IPS DF 4.7 (cell line): Measurements from ENCODE around the gene KCNK16.
A peak's percentile ranks its signal among the peaks of the same experiment; 100 is the strongest.

ENCODE experiments used
- DNase-seq: peaks from one replicate; pipeline ENCODE4 v3.0.0-alpha.2; 2013; ENCODE audit warnings: low spot score; ENCODE audit errors: extremely low read depth

The KCNK16 gene

DNA sequence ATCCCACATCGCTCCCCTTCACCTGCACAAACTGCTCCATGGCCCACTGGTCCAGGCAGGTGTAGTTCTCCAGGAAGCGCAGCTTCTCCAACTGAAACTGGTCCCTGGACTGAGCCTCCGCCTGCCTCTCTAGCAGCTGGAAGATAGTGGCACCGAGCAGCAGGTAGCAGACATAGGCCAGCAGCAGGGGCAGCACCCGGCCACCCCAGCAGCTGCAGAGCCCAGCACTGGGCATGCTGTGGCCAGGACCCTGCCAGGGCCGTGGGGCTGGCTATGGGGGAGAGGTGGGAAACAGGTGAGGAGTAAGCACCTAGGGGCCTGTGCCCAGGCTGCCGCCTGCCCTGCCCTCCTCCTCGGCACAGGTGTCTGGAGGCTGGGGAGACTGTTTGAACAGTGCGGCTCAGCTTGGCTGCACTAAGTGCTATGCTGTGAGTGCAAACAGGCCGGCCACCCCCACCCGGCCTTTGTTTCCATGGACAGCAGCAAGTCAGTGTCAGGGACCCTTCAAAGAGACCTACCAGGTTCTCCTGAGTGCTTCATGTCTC is at the start of gene KCNK16:
TSS of gene KCNK16 (minus strand) at position 397 of the 545 bp plus-strand sequence. CDS start at position 235, 162 bp downstream.
- no peak for DNase-seq

DNA sequence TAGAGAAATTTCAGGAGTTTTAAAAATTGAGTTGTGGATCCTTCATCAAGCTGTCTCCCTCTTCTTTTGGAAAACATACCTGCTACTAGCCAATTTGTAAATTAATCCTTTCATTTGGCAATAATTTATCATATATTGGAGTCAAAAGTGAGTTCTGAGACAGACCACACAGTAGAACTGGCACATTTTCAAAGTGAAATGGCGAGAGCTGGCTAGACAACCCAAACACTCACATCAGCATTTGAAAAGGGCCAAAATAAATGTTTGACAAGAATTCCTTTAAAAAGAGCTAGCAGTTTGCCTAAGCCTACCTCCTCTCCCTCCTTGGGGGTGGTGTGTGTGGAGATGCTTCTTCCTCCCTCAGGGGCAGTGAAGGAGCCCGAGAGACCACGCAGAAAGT is 47.9 kb upstream of the KCNK16 start:
- DNase-seq = no peak

DNA sequence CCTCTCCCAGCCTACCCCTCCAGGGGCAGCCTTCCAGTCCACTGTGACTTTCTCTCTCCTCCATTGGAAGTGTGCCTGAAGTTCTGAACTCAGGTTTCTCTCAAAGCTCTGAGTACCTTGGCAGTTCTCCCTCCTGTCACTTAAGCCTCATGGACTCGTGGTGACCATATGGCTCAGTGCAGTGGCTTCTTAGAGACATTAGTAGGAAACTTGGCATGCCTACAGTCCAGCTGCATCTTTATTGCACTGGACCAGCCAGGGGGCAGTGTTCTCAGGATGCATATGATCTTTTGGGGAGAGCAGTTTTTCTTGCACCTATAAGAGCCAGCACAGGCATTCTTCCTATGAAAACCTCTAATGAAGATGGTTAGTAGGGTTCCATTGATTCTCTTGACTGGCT is 47.5 kb upstream of the KCNK16 start:
- no peak for DNase-seq

DNA sequence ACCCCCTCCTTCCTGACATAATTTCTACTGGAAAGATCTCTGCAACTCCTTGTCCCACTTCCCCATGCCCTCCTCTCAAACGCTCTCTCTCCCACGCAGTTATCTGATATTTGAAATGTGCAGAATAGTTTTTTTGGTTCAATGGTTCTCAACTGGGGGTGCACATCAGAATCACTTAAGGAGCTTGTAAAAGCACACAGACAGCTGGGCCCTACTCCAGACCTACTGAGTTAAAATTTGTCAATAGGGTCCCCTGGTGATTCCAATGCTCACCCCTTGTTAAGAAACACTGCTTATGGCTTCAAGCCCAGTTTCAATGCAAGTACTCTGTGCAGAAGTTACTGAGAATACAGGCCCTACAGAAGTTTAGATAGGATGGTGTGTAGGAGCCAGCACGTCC is 45.2 kb upstream of the KCNK16 start:
- no peak for DNase-seq

DNA sequence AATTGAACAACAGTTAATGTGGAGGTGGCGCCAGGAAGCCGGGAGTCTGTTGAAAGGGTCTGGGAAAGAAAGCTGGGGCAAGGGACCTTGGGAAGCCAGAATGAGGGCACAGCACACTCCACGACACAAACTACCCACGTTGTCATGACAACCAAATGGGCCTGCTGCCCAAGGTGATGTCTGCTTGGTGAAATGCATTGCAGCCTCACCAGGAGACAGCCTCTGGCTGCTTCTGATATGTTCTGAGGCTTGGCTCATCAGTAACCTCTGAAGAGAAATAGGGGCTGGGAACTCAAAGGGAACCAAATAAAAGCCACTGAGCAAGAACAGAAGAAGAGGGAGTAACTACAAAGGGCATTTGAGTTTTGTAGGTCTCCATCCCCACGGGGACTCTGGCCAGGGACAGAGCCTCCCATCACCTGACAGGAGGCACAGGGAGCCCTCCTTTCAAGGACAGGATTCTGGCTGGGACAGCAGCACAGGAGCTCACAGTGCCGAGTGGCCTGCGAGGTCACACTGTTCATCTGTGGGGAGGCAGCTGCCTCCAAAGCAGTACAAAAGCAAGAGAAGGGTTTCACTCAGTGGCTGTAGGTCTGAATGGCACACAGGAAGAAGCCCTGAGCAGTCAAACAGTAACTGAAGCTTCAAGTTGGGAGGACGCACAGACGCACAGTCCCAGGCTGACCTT is 44.6 kb upstream of the KCNK16 start:
- no peak for DNase-seq

DNA sequence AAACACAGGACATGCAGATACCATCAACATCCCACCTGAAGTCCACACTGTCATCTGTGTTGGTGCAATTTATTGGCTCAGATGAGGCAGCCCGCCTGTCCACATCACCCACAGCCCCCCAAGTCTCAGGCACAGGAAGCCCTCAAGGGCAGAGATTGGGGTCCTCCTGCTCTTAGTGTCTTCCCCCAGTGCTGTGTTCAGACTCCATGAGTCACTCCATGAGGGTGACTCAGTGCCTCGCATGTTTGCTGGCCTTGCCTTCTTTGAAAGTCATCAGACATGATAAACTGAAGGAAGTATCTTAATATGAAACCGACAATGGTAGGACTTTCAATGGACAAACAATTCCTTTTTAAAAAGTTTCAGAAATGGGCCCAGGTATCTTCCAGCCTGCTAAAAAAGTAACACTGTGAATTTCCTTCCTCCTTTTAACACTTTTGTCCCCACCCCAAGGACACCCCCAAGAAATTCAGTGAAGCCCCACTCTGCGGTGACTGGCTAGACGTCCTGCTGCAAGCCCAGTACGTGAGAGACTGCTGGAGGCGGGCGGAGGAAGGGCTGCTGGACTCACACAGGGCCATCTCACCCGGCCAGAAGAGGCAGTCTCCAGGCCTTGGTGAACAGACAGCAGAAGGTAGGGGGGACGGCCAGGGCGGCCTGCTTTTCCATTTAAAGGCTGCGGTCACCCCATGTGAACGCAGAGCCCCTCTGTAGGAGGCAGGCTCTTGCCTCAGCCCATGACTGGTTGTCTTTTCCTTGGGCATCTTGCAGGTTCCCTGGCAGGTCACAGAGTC is 43.0 kb upstream of the KCNK16 start:
- DNase-seq = no peak

DNA sequence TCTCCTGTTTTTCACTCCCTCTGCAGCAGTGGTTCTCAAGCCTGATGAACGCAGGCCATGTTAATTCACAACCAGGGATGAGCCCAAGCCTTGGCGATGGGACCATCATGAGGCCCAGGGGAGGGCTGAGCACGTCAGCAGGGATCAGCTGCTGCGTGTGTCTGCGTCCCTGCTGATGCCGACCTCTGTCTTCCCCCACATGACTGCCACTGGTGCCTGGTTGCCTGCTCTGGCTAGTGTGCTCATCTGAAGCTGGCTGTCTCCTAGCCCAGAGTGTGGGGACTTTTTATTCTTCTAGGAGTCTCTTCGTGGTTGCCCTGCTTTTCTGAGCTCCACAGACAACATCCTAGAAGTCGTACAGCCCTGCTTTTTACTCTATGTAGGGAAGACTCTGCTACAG is 40.8 kb upstream of the KCNK16 start:
- DNase-seq = no peak

DNA sequence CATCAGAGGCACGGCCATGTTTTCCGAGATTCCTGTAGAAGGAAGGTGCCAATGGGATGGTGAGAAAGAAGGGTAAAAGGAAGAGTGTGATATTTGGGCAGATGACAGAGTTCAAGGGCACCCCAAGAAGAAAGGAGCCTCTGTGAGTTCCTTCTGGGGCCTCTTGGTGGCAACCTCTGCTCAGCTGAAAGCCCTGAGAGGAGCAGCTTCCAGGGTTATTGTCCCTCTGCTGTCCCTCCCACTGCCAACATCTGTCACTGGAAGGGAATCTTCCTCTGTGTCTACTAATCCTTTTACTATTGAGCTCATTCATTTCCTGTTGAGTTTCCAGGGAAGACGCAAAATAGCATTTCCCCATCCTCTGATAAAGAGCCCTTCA is 40.0 kb upstream of the KCNK16 start:
- DNase-seq = no peak

DNA sequence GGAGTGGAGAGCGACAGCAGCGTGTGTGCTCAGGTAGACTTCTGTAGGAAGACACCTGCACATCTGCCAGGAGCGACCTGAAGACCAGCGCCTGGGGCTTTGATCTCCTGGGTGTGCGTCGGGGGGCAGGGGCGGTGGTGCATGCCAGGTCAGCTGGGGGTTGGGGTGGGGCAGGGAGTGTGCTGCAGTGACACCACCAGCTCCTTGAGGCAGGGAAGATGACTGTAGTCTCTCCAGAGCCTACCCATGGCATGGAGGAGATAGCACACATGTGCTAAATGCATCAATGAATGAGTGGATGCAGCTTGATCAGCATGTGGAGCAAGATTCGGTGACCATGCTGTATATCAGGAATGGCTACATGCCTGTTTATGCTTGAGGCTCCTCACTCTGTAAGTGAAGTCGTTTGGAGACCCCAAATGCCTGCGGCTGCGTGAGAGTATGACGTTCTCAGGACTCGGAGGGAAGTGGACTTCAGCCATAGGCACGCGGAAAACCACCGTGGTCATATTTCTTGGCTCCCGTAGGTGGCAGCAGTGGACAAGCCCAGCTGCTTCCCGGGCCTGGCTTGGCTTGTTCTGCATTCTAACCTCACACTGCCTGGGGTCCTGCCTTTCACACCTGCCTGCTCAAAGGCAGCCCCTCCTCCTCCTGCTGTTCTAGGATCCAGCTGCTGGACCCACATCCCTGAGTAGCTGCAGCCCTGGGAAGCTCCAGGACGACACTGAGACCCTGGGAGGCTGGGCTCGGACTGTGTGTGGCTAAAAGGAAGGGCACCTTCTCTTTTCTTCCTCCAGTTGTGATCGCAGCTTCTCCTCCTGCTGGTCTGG is 39.4 kb upstream of the KCNK16 start:
- DNase-seq = peak; percentile 81

DNA sequence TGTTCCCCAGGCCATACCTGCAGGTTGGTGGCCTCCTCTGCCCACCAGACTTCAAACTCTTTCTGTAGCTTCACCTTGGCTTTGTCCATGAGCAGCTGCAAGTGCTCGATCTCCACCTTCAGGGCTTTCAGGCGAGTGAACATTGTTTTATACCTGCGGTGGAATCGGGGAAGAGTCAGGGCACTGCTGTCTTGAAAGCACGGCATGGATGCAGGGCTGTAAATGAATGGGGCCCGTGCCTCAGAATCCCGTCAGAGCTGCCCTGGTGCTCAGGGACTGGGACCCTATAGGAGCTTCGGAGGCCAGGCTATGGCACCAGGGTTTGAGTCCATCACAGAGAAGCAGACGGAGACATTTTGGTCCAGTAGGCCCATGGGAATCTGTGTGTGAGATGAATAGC is 37.9 kb upstream of the KCNK16 start:
- no peak for DNase-seq

DNA sequence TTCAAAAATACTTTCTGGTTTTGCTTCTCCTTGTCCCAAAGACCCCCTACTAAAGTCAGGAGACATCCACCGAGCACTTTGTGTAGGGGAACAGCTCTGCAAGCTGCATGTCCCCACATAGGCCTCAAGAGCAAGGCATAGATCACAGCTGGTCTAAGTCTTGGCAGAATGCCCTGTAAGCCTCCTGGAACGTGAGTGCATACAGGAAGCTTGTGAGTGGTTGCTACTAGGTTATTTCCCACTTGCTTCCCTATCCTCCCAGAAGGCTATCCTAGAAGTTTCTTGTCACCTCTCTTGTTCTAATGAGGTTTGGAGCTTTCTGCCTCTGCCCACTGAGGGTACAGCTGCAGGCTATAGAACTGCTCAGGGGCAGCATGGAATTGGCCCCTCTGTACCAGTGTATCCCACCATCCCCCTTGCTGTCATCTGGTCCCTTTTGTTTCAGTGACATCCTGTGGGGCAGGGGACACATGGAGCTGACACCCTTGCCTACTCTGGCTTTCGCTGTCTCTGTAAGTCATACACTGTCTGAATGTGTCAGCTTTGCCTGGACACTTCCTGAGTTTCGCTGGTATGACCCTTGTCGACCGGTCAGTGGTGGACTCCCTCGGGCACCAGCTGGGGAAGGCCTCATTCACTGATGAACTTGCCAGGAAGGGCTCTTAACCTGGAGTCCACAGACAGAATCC is 35.6 kb upstream of the KCNK16 start:
- DNase-seq = no peak

DNA sequence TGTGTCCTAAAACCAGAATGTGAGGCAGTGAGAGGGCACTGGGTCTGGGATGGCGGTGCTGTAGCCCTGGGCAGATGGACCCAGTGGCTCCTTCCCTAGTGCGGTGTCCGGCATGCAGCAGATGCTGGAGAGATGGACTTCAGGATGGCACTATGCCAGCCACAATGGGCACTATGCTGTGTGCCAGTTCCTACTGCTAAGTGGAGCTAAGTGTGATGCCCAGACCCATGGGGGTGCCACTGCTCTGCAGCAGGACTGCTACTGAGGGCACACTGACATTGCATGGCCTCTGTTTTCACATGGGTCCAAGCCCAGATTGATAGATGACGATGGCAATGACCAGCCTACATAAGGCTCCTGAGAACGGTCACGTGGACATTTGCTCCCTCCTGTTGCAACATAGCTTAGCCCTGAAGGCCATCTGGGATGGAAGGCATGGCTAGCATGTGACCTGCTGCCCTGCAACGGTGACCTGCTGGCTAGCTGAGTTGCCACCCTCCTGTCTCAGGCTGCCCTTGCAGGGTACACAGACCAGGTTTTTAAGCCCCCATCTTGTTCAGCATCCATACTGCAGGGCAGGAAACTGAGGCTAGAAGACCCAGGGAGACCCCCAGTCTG is 31.3 kb upstream of the KCNK16 start:
- DNase-seq = no peak

DNA sequence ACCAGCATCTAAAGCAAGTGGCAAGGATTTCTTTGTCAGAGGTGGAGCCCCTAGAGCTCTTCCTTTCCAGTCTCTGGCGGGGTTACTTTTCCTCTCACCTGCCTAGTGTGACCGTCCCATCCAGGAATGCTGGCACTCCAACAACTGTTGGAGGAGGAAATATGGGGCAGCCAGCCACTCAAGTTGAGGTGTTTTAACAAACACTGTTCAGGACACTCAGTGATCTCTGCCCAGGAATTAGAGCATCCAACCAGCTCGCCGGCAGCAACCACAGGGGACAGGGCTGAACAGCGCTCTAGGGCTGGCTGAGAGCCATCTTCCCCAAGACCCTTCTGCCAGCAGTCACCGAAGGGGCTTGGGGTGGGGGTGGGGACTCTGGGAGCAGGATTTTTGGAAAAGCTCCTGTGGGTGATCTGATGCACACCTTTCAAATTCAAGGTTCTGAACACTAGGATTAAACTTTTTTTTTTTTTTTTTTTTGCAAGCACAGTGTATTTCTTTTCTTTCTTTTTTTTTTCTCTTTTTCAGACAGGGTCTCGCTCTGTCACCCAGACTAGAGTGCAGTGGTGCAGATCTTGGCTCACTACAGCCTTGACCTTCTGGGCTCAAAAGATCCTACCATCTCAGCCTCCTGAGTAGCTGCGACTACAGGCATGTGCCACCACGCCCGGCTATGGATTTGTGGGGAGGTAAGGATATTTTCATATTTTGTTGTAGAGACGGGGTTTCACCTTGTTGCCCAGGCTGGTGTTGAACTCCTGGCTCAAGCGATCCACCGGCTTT is 28.4 kb upstream of the KCNK16 start:
- DNase-seq = no peak

DNA sequence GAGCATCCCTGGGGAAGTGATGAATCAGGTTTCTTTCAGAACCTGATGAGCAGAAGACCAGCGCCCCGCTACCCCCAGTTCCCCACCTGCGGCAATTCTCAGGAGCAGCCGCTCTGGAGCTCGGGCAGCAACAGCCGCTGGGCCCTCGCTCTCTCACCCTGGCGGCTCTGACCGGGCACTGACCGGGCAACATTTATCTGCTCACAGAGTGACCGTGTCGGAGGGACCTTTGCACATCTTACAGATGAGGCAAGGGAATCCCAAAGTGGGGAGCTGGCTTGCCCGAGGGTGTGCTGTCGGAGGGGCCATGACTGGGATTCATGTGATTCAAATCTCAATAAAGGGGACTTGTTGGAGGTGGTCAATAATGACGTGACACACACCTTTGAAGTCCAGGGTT is 26.2 kb upstream of the KCNK16 start:
- no peak for DNase-seq

DNA sequence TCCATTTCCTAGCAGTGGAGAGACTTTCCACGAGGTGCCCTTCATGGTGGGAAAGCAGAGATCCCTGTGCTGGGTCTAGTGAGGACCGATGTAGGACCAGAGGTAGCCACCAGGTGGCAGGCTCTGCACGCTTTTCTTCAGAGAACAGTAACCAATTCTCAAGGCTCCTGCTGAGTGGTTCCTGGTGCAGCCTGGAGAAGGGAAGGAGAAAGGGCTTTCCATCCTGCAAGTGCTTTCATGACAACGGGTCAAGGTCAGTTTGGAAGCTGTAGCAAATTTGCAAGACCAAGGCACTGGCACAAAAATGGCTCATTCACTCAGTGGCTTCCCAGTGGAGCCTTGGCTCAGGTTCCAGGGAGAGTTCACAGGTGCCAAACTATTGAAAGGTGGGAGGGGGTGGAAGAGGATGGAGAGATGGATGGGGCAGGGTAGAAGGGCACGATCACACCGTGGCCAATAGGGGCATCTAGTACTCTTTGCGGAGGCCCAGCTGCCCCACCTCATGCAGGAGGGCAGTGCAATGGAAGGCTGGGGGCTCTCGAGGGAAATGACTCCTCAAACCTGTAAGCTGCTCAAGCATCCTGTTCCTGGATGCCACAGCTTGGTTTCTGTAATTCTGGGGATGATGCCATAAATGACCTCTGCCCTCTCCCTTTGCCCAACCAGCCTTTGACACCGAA is 25.5 kb upstream of the KCNK16 start:
- peak; percentile 85 for DNase-seq

DNA sequence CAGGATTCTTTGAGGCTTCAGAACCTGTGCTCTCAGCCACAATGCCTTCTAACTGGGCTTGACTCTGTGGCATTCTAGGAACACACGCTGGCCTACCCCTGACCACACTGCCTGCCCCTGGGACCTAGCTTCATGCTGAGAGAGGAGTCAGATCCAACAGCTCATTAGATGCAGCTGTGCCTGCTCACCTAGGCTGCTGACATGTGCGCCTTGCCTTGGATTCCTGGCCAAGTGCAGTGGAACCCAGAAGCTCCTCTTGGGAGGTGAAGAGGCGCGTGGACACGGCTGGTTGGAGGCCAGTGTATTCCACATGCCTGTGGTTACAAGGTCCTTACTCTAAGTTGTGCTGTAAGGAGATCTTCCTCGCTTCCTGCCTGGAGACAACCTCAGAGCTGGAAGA is 24.7 kb upstream of the KCNK16 start:
- no peak for DNase-seq

DNA sequence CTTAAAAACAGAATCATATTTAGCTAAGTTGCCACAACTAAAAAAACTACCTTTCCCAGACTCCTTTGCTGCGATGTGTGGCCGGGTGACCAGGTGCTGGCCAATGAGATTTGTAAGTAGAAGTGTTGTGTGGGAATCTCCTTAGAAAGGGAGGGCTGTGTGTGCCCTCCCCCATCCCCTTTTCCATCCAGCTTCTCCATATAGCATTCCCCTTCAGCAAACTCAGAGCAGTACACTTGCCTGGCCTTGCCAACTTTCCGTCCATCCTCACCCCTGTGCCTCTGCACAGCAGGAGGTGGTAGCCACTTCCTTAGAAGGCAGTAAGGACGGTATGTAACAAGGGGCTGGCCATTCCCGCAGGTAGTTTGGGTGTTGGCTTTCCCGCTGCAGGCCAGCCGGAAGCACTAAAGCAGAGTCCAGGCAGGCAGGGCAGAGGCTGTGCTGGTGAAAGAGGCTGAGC is 22.3 kb upstream of the KCNK16 start:
- DNase-seq = no peak

DNA sequence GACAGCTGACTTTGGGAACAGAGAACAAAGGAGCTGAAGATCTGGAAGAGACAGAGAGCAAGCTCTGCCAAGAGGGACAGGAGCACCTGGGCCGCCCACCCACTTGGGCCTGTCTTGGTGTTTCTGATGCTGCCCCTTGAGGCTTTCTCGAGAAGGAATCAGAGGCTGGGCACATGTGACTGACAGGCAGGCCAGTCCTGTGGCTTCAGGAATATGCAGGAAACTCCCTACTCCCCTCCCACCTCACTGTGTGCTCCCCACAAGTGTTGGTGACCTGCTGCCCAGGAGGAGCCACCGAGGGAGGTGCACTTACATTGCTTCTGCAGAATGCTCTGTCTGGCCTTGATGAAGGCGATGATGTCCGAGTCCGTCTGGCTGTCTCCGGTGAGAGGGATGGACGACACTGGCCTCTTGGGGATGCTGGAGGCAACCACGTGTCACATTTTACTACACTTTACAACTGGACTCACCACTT is 20.9 kb upstream of the KCNK16 start:
- no peak for DNase-seq

DNA sequence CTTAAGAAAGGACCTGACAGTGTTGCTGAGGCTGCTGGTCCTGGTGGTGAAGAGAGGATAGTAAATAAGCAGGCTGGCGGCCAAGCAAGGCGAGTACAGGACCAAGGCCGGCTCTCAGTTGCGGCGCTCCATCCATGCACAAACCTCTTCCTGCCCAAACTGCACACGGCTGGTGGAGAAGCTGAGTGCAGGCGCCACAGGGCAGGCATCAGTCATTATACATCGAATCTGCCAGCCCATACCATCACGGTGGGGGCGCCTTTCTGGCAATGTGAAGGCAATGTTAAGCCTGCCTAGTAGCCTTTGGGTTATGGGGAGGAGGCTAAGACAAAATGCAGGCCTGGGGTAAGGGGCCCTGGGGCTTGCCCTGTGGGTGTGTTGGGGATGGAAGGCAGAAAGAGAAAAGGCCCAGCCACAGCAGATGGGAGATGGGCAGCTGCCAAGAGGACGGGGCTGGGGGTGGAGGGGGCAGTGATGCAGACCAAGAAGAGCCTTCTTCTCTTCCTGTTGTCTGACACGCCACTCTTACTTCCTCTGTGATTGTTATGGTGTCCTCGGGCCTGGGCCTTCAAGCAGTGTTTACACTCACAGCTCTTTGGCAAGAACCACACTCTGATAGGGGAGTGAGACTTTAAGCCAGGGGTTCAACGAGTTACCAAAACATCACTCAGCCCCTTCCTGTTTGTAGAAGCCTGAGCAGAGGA is 20.3 kb upstream of the KCNK16 start:
- no peak for DNase-seq
